Endothelial cell of umbilical vein (primary cell): Measurements from ENCODE around the gene NPFFR1. TPM values are rescaled to one million over a fixed set of nuclear protein-coding genes. Genes with fewer than 3 reads are reported as not detected.

Source experiments
- BruUV-seq: library from RNA; stranded (reverse); fragments of 400-500 nt; replicated peaks from 2 replicates; lab custom pipeline; 2021; lab: Mats Ljungman, UMichigan
- CTCF ChIA-PET: fragments of 300-600, 350-600 bp; sonication (Branson Sonifier 250); formaldehyde crosslinking; loops from one replicate; lab custom pipeline; 2021; ENCODE audit warnings: antibody characterized with exemption, inconsistent platforms; lab: Charles Lee
- POLR2A ChIA-PET: fragments of 300-600, 350-600 bp; sonication (Branson Sonifier 250); formaldehyde crosslinking; loops from one replicate; lab custom pipeline; 2021; ENCODE audit warnings: antibody characterized with exemption, inconsistent platforms; lab: Charles Lee
- DNase-seq: peaks from one replicate; pipeline ENCODE4 v3.0.0-alpha.2; 2011; ENCODE audit warnings: low read depth, low spot score
- FAIRE-seq: peaks from 2 replicates; lab custom pipeline; 2011; peaks lifted over from hg19 to GRCh38; lab: Jason Lieb, UNC
- H2AFZ ChIP-seq: 2 replicates; pipeline ENCODE4 v1.6.0; 2012; ENCODE audit warnings: low read depth, low read length, control low read depth, inconsistent platforms
- H3K27ac ChIP-seq: 2 replicates; pipeline ENCODE4 v1.5.1; 2011; ENCODE audit warnings: low read depth, mild to moderate bottlenecking, control low read depth, low read length, moderate library complexity; ENCODE audit not compliant: insufficient read depth
- H3K27me3 ChIP-seq, 2 experiments: 2 replicates each; pipeline versions ENCODE4 v1.6.0 to v1.6.1; 2011; ENCODE audit warnings: low read length in 2 of 2, mixed read lengths in 1 of 2; ENCODE audit not compliant: control insufficient read depth in 2 of 2, insufficient read depth in 2 of 2
- H3K36me3 ChIP-seq, 2 experiments: 2 replicates in 1 of 2; 3 replicates in 1 of 2; pipeline ENCODE4 v1.5.1; 2011; ENCODE audit warnings: low read length in 2 of 2, mild to moderate bottlenecking in 1 of 2, moderate library complexity in 1 of 2; ENCODE audit not compliant: control insufficient read depth in 2 of 2, insufficient read depth in 2 of 2; ENCODE audit errors: extremely low read depth in 1 of 2
- H3K4me1 ChIP-seq: 3 replicates; pipeline ENCODE4 v1.5.1; 2011; ENCODE audit warnings: mild to moderate bottlenecking, low read length; ENCODE audit not compliant: control insufficient read depth, insufficient read depth; ENCODE audit errors: extremely low read depth
- H3K4me2 ChIP-seq: 2 replicates; pipeline ENCODE4 v1.6.1; 2011; ENCODE audit warnings: low read length, control low read depth, mixed read lengths; ENCODE audit not compliant: insufficient read depth
- H3K4me3 ChIP-seq, 3 experiments: fragments of 200-600 bp in 1 of 3; sonication (generic), shearing (Covaris generic) in 1 of 3; replicated peaks in 1 of 3; 2 replicates each; pipeline ENCODE4 v1.5.1; 2011 to 2016; ENCODE audit warnings: control low read depth in 3 of 3, low read length in 3 of 3, mild to moderate bottlenecking in 2 of 3, inconsistent platforms in 1 of 3, low read depth in 1 of 3, moderate library complexity in 1 of 3; ENCODE audit not compliant: insufficient read depth in 1 of 3
- H3K79me2 ChIP-seq: 2 replicates; pipeline ENCODE4 v1.6.0; 2012; ENCODE audit warnings: low read length, inconsistent platforms; ENCODE audit not compliant: control insufficient read depth, insufficient read depth
- H3K9ac ChIP-seq: replicated peaks from 2 replicates; pipeline ENCODE3; 2011; ENCODE audit warnings: low read length, control low read depth; ENCODE audit not compliant: insufficient read depth; ENCODE audit errors: extremely low read depth
- H3K9me1 ChIP-seq: replicated peaks from 3 replicates; pipeline ENCODE4 v1.6.0; 2011; ENCODE audit warnings: mild to moderate bottlenecking, low read length; ENCODE audit not compliant: control insufficient read depth, insufficient read depth; ENCODE audit errors: extremely low read depth
- H3K9me3 ChIP-seq: replicated peaks from 2 replicates; pipeline ENCODE4 v1.5.1; 2012; ENCODE audit warnings: low read length, inconsistent platforms; ENCODE audit not compliant: control insufficient read depth, insufficient read depth
- H4K20me1 ChIP-seq: replicated peaks from 2 replicates; pipeline ENCODE3; 2011; ENCODE audit warnings: mild to moderate bottlenecking, low read length; ENCODE audit not compliant: control insufficient read depth, insufficient read depth; ENCODE audit errors: extremely low read depth
- EZH2 ChIP-seq: IDR thresholded peaks from 2 replicates; pipeline ENCODE4 v1.6.1; 2012; ENCODE audit warnings: borderline replicate concordance, low read depth, mild to moderate bottlenecking, moderate library complexity, low read length, inconsistent platforms; ENCODE audit not compliant: severe bottlenecking
- FOS ChIP-seq: IDR thresholded peaks from 2 replicates; pipeline ENCODE4 v1.6.1; 2011; ENCODE audit warnings: mild to moderate bottlenecking, low read length, moderate library complexity, borderline replicate concordance; ENCODE audit not compliant: insufficient read depth
- GATA2 ChIP-seq: IDR thresholded peaks from 2 replicates; pipeline ENCODE4 v1.7.0; 2011; ENCODE audit warnings: low read depth, mild to moderate bottlenecking, moderate library complexity, mixed read lengths, low read length; ENCODE audit not compliant: insufficient read length, insufficient read depth
- JUN ChIP-seq: IDR thresholded peaks from 2 replicates; pipeline ENCODE4 v1.6.1; 2011; ENCODE audit warnings: borderline replicate concordance, low read depth; ENCODE audit not compliant: insufficient read length, insufficient read depth
- MYC ChIP-seq: IDR thresholded peaks from one replicate; pipeline ENCODE4 v1.6.1; 2011; ENCODE audit warnings: mild to moderate bottlenecking, low read depth, low read length
- POLR2A ChIP-seq: IDR thresholded peaks from 2 replicates; pipeline ENCODE4 v1.6.1; 2012; ENCODE audit warnings: low read depth, mild to moderate bottlenecking, control low read depth, low read length
- POLR2AphosphoS5 ChIP-seq: IDR thresholded peaks from 2 replicates; pipeline ENCODE4 v1.6.1; 2012; ENCODE audit warnings: low read depth, mild to moderate bottlenecking, control low read depth, low read length, moderate library complexity; ENCODE audit not compliant: insufficient read depth
- dilution Hi-C: fragments of 300-500 bp; cut with MboI; formaldehyde crosslinking; loops from one replicate; pipeline ENCODE4 v1.15.0; 2019; ENCODE audit warnings: low sequenced_read_pairs; ENCODE audit not compliant: extremely low pct_ligation_motif_present
- intact Hi-C: fragments of 100-400 bp; cut with micrococcal nuclease; formaldehyde crosslinking; loops from one replicate; pipeline ENCODE4 v1.10.0; 2022
- polyA plus RNA-seq, 4 experiments: library from polyadenylated mRNA; depleted of rRNA in 3 of 4; stranded (reverse) in 3 of 4; unstranded in 1 of 4; fragments of >200 nt; gene quantifications; 2 replicates each; pipeline versions ENCODE4 v1.2.1 to v1.2.3, GENCODE V29; 2011 to 2012; ENCODE audit warnings: missing spikeins in 1 of 4
- total RNA-seq: library from RNA; stranded (reverse); gene quantifications from 2 replicates; pipeline ENCODE4 v1.2.3, GENCODE V29; 2021
- TF ChIP-seq, protein P1 (sequence below): IDR thresholded peaks from 2 replicates; pipeline ENCODE4 v1.6.1; 2011; ENCODE audit not compliant: insufficient read depth, insufficient read length
- TF ChIP-seq, protein P2 (sequence below), 2 donors: IDR thresholded peaks; 1 replicate in 1 of 2; 2 replicates in 1 of 2; pipeline ENCODE4 v1.5.1; 2011; ENCODE audit warnings: low read length in 2 of 2, mild to moderate bottlenecking in 2 of 2, moderate library complexity in 2 of 2, control low read depth in 1 of 2, inconsistent platforms in 1 of 2, low read depth in 1 of 2; ENCODE audit not compliant: insufficient read depth in 1 of 2; ENCODE audit errors: extremely low read depth in 1 of 2

NPFFR1 gene
- total and polyA plus RNA-seq, 2 donors (not counting 3 experiments of a cell fraction or from before 2014, with no cell fraction given), result not detected

DNA sequence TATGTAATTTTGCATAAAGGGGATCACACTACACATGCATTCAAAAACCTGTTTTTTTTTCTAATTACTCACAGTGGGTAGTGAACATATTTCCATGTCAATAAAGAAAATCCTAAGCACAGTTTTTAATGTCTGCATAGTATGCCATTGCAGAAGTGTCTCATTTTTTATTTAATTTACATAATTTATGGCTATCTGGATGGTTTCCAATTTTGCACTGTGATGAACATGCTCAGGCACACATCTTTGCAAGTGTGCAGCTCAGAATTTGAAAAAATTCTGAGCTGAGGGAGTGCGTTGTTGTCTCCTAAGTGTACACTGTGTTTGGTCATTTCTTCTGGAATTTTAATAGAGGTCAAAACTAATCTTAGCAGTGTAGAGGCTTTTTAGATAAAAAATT lies 2.2 kb downstream of the NPFFR1 start:
- intact Hi-C loops (no loop called here), dilution Hi-C loops (no loop called here)
- Histone ChIP-seq H3K9me1 (no peaks in the 10 kb centered on the region), H2AFZ (no peak overlapping the region), H3K27me3 (peaks cover 51 to 82% of the 10 kb centered on the region in 2 experiments), H3K27ac (no peak overlapping the region), H3K4me1 (no peaks in the 10 kb centered on the region), H3K4me2 (no peak overlapping the region), H4K20me1 (no peaks in the 10 kb centered on the region), H3K79me2 (no peaks in the 10 kb centered on the region), H3K36me3 (no peaks in the 10 kb centered on the region), H3K9ac (no peak overlapping the region), H3K4me3 (no peak overlapping the region), H3K9me3 (no peaks in the 10 kb centered on the region)
- POLR2A ChIA-PET, result no interaction called here
- no peak for DNase-seq
- CTCF ChIA-PET, result interaction anchor here (1.1 to 1.4 kb wide), 3 partner anchors 9 to 83 kb away, joined by 3 to 6 read pairs (median 3); no protein-coding TSS in a partner anchor
- no TSS peak for BruUV-seq
- no peak for TF ChIP-seq JUN
- TF ChIP-seq MYC, result no peak
- TF ChIP-seq GATA2, result no peak
- TF ChIP-seq, protein P1, sequence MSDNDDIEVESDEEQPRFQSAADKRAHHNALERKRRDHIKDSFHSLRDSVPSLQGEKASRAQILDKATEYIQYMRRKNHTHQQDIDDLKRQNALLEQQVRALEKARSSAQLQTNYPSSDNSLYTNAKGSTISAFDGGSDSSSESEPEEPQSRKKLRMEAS, result no peak
- TF ChIP-seq POLR2A, result no peak
- no peak for TF ChIP-seq FOS
- no peak for TF ChIP-seq EZH2
- TF ChIP-seq, protein P2, sequence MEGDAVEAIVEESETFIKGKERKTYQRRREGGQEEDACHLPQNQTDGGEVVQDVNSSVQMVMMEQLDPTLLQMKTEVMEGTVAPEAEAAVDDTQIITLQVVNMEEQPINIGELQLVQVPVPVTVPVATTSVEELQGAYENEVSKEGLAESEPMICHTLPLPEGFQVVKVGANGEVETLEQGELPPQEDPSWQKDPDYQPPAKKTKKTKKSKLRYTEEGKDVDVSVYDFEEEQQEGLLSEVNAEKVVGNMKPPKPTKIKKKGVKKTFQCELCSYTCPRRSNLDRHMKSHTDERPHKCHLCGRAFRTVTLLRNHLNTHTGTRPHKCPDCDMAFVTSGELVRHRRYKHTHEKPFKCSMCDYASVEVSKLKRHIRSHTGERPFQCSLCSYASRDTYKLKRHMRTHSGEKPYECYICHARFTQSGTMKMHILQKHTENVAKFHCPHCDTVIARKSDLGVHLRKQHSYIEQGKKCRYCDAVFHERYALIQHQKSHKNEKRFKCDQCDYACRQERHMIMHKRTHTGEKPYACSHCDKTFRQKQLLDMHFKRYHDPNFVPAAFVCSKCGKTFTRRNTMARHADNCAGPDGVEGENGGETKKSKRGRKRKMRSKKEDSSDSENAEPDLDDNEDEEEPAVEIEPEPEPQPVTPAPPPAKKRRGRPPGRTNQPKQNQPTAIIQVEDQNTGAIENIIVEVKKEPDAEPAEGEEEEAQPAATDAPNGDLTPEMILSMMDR (IDR thresholded peaks at IDR 0.05; ENCODE audit: extremely low read depth in 1 of 2, insufficient read depth in 1 of 2, low read depth in 1 of 2, low read length in 2 of 2), result no peak
- no peak for TF ChIP-seq POLR2AphosphoS5
- no peak for FAIRE-seq
